Renal cortical epithelial cell (primary cell): Measurements from ENCODE around the gene COL11A2. TPM values are rescaled to one million over a fixed set of nuclear protein-coding genes. Genes with fewer than 3 reads are reported as not detected.

Source experiments
- DNase-seq: peaks from one replicate; pipeline ENCODE4 v3.0.0-alpha.2; 2011; ENCODE audit warnings: low read depth
- total RNA-seq: library from RNA; depleted of rRNA; stranded (reverse); fragments of >200 nt; gene quantifications from 2 replicates; pipeline ENCODE4 v1.2.3, GENCODE V29; 2014

The COL11A2 gene
- total RNA-seq, 1 donor from 2014 or later, result 0.20 TPM

DNA sequence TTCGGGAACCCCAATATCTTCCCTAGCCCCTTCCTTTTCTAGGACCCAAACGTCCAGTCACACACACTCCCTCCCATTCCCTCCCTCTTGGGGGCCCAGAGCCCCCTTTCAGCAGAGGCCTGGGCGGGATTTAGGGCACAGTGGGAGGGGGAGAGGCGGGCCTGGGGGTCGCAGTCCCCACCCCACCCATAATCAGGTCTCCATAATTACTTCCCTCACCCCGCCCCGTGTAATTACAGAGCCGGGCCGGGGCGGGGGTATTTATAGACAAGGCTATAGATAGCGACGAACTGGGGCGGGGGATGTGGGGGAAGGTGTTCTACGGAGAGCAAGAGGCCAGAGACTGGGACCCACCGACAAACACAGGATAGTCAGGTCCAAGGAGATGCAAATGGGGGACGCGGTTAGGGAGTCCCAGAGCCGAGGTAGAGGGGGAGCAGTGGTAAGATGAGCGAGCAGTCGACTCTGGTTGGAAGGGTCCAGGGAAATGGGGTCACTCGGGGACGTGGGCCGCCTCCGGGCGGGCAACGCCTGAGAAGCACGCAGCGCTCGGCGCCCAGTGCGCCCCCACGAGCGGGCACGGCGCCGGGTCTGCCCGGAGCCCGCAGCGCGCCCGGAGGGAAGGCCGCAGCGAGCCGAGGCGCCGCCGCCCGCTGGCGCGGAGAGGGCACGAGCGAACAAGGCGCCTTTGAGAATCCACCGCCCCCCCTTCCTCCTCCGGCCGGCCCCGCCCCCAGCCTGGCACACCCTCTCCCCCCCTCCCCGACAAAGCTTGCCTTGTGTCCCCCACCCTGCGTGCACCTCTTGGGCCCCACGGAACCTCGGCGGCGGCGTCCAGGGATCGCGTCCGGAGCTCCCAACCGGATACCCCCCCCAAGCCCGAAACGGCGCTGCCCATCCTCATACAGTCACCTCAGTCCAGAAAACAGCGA lies 670 bp upstream of the COL11A2 start:
- DNase-seq, result no peak

DNA sequence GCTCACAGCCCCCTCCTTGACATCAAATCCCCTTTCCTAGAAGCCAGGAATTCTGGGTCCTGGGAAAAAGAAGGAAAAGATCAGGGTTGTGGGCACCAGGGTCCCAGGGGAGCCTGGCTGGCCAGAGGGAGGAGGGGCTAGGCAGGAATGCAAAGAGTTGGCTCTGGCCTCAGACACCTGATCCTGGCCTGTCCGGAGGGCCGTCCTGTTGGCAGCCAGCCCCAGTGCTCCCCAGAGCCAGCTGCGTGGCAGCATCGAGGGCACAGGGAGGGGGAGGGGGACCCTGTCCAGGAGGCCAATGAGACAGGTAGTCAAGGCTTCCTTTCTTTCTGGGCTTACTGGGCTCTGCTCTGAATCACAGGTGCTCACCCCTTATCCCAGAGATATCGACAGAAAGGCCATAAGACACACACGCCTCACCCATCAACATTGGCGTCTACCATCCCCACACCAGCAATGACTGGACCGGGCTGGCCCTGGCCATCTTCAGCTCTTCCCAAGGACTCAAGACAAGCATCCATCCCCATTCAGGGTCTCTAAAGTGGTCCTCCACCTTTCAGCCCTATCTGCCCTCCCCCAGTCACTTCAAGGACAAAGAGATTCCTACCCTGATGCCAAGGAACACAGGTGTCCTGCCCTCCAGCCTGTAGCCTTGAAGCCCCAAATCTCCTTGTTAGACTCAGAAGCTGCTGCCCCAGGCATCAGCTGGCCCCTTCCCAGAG lies 723 bp downstream of the COL11A2 start:
- no peak for DNase-seq

DNA sequence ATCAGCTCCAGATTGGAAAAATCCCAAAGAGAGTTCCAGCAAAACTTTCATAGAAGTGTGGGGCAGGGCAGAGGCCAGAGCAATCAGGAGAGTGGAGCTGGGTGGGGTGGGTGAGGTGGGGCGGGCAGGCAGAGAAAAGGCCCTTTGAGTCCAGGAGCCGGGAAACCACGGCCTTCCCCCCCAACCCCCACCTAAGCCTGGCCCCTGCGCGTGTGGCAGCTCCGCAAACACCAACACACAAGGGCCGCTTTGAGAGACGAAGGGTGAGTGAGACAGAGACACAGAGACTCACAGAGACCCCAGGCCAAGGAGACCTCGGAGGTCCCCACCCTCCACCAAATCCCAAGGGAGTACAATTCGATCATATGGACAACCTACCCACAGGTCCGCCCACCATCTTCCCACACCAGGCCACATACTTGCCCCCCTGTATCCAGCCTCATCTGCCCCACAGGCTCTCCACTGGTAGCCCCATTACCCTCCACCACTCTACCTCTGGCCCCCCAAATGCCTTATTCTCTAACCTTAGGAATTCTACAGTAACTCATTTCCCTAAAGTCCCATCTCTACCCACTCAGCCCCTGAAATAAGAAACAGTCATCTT lies 1.7 kb downstream of the COL11A2 start:
- no peak for DNase-seq

DNA sequence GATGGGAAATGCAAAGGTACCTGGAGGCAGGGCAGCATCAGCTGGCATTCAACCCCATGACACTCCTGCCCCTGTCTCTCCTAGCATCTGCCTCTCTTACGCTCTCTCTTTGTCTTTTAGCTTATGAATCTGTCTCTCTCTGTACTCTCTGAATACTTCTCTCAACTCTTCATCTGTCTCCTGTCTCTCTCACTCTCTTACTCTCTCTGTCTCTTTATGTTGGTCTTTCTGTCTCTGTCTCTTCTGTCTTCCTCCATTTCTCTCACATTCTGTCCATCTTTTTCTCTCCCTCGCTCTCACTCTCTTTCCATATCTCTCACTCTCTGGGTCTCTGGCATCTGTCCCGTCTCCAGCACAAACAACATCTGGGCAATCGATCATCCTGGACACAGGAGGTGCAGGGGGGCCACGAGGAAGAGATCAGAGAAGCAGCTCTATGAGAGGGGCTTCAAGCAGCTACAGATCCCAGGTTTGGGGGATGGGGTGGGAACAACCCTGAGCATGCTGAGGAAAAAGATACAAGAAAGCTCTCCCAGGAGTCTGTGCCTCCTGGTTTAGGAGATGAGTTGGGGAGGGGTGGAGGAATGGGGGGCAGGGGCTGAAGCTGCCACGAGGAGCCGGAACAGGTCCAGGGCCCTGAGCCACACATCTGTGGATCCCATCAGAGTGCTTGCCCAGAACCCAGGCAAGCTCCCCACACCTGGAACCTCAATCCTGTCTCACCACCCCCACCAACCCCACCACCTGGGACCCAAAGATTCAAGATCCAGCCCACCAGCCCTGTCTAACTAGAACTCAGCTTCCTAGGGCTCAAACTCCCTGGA lies 2.4 kb downstream of the COL11A2 start:
- DNase-seq, result no peak

DNA sequence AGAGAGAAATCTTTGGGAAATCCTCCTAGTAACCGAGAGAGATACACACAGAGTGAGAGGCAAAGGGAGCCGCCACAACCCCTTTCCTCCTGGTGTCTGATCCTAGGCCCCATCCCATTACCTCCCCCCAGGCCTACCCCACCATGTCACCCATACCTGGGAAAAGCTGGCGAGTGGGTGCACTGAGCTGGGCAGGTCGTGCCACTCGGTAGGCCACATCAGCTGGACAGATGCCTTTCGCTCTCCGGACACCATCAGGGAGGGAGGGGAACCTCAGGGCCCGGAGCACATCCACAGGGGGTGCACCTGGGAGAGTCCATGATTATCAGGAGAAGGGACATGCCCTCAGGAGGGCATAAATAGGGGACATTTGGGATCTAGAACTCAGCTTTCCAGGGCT lies 3.1 kb downstream of the COL11A2 start:
- DNase-seq, result no peak

DNA sequence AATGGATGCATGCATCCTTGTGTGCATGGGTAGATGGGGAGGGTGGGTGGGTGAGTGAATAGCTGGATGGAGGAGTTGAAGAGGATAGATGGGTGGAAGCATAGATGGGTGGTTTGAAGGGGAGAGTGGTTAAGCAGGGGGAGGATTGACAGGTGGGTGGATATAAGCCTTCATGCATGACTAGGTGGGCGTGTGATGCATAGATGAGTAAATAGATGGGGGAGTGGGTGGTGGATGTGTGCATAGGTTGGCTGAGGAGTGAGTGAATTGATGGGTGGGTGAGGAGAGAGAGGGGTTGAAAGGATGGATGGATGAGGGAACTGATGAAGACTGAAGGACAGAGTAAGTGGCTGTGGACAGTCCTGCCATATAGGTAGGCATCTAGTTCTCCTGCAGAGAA lies 4.5 kb downstream of the COL11A2 start:
- DNase-seq, result no peak

DNA sequence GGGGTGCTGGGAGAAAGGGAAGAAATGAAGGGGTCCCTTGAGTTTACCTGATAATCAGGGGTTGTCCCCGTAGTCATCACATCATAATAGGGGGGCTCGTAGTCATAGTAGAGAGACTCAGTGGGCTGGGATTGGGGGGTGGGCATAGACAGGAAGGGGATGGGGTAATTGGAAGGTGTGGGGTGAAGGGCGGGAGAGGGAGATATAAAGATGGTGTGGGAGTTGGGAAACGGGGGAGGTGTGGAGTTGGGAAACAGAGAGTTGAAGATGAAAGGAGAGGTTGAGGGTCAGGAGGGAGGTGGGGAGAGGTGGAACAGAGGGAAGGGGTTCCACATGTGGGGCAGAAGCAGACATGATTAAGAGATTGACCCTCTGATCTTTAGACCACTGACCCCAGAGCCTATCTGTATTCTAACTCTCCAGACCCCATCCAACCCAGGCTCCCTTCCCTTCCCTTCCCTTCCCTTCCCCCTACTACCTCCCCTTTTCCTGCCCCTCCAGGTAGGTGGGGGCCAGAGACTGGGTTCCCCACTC lies 6.5 kb downstream of the COL11A2 start:
- no peak for DNase-seq

DNA sequence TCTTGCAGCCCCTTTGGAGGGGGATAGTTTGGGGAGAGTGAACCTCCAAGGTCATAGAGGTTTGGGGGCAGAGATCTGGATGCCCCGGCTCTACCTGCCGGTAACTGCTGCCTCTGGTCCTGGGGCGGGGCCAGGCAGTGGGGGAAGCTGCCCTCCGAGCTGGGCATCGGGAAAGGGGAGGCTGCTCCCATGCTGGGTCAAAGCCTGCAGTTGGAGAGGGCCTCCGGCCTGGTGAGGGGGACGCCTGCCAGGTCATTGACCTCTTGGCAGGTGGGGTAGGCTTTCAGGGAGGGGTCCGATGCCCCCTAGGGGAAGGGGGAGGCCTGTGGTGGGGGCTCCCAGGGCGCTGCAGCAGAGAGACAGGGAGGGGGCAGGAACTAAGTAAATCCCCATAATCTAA lies 7.1 kb downstream of the COL11A2 start:
- DNase-seq, result no peak

DNA sequence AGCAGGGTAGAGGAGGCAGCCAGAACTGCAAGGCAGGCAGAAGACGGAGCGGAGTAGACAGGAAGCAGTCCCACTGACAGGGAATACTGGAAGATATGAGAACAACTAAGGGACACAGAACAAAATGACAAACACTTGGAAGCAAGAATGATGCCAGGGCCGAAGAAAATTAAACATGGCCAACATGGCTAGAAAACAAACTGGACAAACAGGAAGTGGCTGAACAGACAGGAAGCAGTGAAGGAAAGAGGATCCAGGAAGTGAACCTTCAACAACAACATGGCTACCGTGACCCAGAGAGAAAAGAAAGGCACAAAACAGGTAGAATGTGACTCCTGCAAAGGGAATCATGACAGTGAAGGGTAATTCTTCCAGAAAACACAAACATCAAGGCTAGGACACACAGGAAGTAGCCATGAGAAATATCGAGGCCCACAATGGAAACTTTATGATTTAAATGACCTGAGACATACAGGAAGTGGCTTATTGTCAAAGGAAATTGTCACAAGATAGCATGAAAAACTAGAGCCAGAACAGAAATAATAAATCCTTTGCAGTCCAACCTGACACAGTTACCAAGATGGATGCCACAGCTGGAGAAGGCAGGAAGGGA lies 9.1 kb downstream of the COL11A2 start:
- DNase-seq, result no peak

DNA sequence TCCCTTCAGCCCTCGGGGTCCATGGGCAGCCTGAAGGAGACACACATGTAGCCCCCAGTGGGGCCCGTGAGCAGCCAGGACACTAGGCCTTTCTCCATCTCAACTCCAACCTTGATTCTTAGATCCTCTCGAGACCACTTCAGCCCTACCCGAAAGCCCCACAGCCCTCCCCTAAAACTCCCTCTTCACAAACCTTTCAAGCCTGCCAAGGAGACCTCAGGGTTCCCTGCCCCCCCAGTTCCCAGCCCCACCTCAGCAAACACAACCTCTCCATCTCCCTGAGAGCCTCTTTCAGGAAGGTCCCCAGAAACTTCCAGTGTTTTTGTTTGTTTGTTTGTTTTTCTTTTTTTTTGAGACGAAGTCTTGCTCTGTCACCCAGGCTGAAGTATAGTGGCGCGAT lies 11.1 kb downstream of the COL11A2 start:
- DNase-seq, result no peak

DNA sequence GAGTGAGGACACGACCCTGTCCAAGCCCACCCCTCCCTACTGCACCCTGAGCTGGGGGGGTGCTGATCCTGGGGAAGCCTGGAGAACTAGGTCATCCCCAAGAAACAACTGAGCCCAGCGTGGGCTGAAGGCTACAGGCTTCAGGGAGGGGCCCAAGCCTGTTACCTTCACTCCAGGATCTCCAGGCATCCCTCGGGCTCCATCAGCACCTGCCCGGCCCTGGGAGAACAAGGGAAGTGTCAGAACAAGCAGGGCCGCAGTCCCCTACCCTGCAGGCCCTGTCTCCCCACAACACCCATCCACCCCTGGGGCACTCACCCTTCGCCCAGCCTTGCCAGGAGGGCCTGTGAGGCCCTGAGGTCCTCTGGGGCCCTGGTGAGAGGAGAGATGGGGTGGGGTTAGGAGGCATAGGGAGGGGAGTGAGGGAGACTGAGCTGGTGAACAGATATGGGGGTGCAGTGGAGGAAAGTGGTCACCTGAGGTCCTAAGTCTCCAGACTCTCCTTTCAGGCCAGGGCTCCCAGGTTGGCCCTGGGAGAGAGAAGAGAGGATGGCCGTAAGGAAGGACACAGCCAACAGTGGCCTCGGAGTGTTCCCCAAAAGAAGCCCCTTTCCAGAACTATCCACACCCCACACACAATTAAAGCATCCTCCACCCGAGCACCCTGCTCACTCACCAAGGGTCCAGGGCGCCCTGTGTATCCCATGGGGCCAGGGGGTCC lies 13.4 kb downstream of the COL11A2 start:
- DNase-seq, result no peak

DNA sequence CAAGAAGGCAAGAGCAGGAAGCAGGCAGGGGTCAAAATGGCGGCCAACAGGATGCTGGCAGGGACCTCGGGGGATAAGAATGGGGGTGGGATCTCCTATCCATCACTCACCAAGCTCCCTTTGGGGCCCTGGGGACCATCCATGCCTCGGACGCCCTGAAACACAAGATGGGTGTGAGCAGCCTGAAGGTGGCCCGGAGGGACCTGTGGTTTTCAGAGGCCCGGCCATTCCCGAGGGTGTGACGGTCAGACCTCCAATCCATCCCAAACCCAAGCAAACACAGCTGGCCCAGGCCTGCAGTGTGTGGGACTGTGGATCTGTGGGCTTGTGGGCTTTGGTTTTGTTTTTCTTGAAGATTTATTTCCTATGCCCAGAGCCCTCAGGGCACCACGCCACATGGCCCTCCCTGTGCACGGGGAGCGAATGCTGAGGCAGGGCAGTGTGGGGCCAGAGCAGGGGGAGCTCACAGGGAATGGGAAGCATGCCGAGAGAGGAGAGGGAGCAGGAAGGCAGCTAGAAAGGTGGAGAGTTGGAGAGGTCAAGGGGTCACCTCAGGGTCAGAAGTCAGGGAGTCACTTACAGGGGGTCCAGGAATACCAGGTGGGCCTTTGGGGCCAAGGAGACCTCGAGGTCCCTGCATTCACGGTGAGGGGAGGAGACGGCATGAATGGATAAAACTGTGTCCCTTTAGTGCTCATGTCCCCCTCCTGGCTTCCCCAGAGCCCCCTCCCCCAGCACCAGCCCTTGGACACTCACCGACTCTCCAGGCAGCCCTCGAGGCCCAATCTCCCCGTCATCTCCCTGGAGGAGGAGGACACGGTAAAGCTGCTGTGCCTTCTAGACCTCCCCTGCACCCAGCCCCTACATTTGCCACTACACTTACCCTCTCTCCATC lies 14.5 kb downstream of the COL11A2 start:
- DNase-seq, result no peak

DNA sequence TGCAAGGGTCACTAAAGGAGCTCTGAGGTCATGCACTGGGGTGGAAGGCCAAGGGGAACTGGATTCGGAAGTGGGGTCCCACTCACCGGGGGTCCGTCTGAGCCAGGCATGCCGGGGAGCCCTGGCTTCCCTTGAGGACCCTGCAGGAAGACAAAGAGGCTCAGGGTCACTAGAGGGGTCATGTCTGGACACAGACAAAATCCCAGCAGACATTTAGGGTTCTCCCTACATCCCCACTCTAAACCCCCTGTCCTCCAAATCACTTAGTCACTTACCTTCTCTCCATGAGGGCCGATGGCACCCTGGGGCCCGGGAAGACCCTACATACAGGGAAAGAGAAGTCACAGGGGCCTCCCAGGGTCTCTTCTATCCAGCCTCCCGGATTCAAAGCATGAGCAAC lies 15.4 kb downstream of the COL11A2 start:
- DNase-seq, result no peak

DNA sequence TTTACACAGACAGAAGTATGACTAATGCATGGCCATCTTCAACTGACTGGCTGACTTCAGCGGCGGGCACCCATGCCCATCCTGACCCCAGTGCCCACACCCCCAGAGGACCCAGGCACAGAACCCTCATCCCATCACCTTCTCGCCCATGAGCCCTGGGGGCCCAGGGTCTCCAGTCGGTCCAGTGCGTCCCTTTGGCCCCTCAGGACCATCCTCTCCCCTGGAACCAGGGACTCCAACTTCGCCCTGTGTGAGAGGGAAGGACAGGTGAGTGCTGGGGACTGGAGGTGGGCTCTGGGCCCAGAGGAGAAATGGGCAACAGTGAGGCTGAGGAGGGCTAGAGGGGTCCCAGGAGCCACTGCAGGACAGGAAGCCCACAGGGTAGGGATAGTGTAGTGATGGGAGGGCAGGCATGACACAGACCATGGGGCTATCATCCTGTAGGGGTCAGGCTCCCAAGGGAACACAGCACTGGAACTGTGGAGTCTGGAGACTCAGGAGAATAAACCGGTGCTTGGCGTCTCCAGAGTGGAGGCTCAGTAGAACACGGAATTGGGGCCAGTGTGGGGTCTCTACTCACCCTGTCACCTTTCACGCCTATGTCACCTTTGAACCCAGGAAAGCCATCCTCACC lies 16.7 kb downstream of the COL11A2 start:
- no peak for DNase-seq

DNA sequence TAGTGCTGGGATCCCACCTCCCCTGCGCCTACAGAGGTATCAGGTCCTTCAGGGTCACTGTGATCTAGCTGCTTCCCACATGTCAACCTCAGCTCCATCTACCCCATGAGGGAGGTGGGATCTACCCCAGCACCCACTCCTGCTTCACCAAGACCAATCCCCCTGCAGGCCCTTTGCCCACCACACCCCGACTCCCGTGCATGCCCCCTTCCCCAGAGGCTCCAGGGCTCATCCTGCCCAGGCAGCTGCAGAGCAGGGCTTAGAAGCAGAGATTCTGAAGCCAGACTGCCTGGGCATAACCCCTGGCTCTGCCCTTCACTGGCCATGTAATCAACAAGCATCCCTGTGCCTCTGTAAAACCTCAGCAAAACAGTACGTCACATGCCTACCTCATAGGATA lies 17.5 kb downstream of the COL11A2 start:
- no peak for DNase-seq

DNA sequence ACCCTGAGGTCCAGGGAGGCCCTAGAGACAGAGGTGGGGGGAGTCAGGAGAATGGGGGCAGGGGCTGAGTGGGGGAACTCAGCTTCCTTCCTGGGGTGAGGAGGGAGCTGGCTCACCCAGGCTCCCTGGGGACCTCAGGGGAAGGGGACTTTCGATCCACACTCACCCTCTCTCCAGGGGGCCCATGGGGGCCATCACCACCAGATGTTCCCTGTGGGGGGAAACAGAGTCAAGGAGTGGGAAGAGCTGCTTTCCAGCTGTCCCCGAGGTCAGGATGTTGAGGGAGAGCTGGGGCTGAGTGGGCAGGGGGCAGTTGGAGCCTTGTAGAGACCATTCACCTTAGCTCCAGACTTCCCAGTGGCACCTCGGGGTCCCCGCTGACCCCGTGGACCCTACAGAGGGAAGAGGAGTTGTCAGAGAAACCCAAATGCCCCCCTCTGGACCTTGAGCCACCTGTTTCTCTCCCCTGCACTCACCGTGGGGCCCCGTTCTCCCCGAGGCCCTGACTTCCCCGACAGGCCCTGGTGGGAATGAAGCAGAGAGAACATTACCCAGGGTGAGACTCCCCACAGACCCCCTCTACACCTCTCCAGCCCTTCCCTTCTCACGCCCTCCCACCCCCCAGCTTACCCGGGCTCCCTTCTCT lies 18.6 kb downstream of the COL11A2 start:
- no peak for DNase-seq

DNA sequence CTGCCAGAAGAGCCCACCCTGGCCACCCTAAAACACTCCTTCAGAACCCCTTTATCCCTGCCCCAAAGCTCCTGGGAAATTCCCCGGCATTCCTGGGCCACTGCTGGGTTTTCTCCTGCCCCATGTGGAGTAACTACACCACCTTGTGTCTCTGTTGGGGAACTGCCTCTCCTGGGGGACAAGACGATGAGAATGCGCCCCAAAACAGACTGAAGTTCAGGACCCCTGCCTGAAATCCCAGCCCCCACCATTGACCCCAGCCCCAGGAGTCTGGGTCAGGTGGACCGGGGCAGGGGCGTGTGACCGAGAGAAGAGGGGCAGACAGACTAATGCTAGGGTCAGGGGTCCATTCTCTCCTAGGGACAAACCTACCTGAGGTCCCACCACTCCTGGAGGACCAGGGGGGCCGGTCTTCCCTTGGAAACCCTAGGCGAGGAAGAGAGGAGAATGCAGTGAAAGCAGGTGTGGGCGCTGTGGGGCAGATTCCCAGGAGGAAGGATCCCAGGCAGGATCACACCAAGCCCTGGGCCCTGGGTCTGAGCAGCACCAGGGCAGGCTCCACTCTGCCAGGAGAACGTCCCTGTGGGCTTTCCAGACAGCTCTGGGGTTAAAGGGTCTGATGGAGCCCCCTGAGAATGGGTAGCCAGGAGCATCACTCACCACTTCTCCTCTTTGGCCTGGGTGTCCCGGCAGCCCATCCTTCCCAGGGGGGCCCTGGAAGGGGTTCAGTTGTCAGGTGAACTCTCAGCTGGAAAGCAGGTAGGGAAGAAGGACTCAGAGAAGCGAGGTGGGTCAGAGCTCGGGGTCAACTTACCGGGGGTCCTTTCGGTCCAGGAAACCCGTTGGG lies 19.4 kb downstream of the COL11A2 start:
- DNase-seq, result peak; percentile 15
